MV-4-11 (cell line): ENCODE data around the gene FRMD4A.

Experiments
- DNase-seq: peaks from one replicate; lab custom pipeline; 2025; lab: John Stamatoyannopoulos, UW

Gene FRMD4A

GRCh38 chr10:13671904-13672303 is 658.8 kb downstream of the FRMD4A start:
- DNase-seq = no peak

DNA sequence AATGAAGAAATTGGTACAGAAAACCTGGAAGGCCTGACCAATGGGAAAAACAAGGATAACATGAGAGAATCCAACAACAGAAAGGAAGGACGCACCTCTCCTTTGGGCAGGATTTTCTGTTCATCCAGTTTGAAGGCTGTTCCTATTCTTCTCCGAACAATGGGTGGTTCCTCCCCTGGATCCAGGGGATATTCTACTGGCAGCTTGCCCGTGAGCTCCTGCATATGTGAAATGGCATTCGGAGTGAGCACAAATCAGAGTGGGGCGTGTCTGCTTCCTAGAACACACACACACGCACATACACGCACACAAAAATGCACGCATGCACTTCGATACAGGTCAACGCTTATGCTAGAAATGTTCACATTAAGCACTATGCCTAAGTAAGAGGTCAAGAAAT is 660.4 kb downstream of the FRMD4A start:
- no peak for DNase-seq

GRCh38 chr10:13669901-13670300 is 660.8 kb downstream of the FRMD4A start:
- no peak for DNase-seq

- no peak for DNase-seq
Observed at GRCh38 chr10:13669182-13669855, 661.4 kb downstream of the FRMD4A start.

DNA sequence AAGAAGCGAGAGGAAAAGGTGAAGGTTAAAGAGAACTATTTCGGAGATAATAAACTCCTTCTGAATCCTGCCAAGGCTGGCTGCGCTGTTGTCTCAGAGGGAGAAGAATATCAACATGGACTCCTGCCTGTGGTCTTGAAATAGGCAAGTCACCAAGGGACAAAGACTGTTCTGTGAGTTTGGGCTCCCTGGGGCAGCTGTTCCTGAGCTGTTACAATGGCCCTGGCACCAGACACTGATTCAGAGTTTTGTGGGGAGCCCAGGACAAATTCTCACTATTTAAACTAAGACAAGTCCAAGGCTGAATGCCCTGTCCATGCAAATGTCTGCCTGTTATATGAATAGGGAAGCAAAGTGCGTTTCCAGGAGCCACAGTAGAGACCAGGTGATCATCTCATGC is 662.6 kb downstream of the FRMD4A start:
- no peak for DNase-seq

GRCh38 chr10:13665516-13666262 is 665.0 kb downstream of the FRMD4A start:
- DNase-seq = no peak

DNA sequence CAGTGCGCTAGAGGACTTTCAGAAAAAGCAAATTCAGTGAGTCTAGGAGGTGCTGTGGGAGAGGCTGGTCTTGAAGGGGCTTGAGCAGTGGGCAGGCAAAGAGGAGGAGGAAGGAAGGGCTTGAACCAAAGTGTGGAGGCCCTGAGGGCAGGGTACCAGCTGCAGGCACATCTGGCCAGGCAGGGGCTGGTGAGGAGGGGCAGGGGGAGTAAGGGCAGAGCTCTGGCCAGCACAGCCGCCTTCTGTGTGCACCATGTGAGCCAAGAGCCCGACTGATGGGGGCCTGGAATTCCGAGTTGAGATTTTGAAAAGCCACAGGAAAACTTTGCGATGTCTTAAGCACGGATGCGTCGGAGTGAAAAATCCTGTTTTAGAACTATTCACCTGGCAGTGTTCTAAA is 669.5 kb downstream of the FRMD4A start:
- no peak for DNase-seq

- no peak for DNase-seq
Observed at GRCh38 chr10:13660551-13660920, 670.2 kb downstream of the FRMD4A start.

DNA sequence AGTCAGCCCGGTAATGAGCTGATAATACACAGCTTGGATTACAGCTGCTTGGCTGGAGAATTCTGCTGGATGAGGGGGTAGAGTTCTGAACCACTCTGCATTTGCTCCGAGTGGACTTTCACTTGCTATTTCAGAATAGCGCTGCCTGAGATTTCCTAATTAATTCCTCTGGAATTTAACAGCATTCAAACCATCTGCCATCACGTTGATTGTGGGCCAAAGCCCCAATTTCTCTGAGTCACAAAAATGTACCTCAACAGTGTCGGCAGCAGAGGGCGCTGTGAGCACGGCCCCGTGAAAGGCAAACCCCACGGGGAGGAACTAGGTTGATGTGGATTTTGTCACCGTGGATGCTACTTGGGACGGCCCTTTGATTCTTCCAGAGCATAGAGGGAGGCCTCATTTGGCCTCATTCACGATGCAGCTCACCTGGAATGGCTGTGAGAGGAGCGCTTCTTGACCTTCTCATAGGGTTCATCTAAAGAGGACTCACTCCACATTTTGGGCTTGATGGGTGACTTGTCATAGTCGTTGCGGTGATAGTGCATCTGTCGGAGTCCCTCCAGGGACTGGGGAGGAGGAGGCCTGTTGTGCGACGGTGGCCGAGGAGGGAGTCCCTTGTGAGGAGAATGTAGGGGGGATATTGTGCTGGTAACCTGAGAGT is 670.7 kb downstream of the FRMD4A start:
- peak; percentile 57 for DNase-seq

- DNase-seq = no peak
Observed at GRCh38 chr10:13658871-13659685, 671.6 kb downstream of the FRMD4A start.

GRCh38 chr10:13658264-13658663 is 672.5 kb downstream of the FRMD4A start:
- DNase-seq = no peak

- DNase-seq = no peak
Observed at GRCh38 chr10:13657101-13657680, 673.5 kb downstream of the FRMD4A start.

- DNase-seq = no peak
Observed at GRCh38 chr10:13656337-13657100, 674.2 kb downstream of the FRMD4A start.

DNA sequence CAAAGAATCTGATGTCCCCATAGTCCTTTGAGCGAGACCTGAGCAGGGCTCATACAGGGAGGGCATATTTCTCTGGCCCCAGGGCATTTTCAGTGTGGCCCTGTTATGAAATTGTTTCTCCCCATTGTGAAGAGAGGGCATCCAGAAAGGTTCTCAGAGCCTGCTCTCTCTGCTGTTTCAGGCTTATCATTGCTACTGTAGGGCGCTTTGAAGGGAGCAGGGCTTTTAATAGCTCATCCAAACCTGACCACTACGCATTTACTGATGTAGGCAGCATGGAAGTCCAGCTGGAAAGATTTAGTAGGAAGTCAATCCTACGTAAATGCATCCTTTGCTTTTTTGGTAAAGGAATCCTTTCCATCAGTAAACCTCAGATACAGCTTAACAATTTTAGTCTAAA is 675.9 kb downstream of the FRMD4A start:
- DNase-seq = no peak

DNA sequence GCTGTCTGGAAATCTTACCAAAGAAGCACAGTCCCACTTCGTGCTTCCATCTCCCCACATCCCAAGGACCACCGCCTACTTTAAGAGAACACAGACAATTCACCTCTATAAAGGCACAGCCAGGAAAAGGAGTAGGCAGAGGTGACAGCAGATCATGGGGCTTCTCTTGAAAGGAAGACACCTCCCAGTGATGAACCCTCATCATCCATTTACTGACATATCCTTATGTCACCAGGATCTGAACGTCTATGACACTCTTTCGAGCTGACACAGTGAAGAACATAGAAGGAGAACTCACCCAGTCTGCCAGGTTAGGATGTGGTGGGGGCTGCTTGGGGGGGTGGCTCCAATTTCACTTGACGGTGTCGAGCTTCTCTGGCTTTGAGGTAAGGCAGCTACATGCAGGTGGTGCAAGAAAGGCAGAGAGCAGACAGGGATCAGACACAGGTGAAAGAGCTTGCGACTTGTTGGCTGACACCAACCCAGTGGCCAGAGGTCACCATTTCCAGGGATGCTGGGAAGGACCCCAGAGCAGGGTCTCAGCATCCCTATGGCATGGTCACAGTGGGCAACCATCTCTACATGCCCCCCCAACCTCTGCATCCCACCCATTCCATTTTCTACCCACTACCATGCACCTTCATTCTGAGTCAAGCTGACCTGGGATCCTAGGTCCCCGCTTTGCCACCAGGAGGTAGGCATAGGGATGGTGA is 676.5 kb downstream of the FRMD4A start:
- no peak for DNase-seq

DNA sequence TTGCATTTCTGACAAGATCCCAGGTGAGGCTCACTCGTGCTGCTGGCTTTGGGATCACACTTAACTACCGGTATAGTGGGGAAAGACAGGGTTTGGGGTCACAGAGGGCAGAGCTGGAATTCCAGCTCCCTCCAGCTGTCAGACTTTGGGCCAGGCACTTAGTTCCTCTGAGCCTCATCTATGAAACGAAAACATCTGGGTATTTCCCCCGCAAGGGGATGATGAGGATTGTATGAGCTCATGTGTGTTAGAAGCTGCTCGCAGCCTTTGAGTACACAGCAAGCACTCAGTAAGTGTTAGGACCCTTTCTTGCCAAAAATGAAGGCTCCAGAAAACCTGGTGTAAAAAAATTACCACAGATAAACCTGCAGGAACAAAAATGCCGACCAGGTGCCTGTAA is 677.9 kb downstream of the FRMD4A start:
- DNase-seq = no peak

DNA sequence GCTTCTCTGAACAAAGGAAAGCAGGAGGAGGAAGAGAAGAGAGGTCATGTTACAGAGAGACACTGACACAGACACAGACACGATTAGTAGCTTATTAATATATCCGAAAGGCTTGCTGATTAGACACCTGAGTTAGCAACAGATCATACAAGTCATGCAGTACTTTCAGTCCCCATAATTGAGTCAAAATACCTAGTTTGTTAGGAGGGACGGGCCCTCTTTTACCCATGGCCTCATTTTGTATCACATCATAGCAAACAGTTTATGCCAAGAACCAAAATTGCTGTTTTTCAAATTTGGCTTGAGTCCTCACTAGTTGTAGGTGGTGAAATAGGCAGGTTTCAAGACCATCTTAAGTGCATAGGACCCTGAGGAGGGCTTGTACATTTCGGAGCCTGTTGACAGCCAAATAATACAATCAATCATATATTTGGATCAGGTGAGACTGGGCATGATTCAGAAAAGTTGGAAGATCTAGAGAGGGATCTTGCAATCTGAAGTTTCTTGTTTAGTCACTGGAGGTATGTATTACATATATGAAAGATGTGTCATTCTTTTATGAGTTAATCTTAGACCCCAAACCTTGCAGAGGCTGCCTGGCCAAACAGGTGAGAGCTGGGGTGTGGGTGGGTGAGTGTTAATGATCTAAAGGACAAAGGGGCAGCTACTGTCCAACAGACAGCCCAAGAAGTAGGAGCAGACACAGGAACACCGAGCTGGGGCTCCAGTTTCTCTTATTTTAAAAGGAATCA is 678.6 kb downstream of the FRMD4A start:
- DNase-seq = no peak

DNA sequence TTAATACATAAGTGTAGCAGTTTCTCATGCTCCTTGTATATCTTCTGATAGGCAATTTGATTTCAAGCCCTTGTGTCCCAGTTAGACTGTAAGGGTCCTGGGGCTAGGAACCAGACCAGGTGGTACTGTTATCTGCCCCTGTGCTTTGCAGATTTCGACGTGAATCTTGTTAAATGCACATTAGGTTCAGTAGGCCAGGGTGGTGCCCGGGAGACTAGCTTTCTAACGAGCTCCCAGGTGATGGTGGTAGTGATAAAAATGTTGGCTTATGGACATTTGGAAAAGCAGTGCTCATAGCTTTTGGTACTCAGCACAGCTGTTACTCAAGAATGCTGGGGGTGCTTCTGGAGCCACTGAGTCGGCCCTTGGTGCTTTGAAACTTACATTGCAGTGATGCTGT is 679.8 kb downstream of the FRMD4A start:
- no peak for DNase-seq

DNA sequence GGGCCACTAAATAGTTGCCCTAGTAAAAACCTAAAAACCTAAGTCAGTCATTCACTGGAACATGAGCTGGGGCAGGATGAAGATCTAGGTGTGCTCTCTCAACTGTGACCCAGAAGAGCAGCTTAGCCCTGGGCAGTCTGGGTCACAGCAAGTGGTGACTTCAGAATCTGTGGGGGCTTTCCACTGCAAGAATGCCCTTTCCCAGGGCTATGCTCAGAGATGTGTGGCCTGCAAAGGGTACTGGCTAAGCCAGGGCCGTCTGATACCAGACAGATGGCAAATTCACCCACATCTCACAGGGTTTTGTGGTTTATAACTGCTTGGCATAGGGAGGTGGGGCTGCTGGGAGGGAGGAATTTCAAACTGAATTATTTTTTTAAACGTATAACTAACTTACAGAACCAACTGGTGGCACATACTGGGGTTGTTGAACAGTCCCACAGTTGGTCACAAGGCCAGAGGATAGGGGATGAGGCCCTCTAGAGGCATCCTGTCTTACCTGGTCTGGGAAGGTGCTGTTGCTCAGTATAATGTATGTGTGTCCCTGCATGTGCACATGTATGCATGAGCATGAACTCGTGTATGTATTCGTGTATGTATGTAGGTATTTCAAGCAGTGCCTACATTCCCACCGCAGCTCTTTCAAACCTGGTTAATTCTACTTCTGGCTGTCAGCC is 680.7 kb downstream of the FRMD4A start:
- no peak for DNase-seq
